Left hindlimb (tissue), 1 donor: Measurements from ENCODE around the gene ELMOD2.

Experiments used
- DNase-seq: peaks from one replicate; pipeline ENCODE4 v3.0.0-alpha.2; 2018

ELMOD2 gene

DNA sequence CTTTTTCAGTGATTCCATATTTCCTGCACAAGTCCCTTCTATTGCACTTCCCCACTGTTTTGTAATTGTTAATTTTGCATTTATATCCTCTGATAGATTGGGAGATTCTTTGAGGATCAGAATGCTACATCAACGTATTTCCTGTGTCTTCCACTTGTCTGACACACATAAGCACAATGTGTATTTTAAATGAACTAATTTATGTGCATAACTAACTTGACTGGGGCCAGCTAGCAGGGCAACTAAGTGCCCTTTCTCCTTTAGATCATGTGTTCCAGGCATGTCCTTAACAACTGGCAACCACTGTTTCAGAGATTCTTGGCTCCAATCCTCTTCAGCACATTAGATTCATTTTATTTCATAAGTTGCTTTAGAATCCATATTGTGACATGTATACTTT is 60.5 kb downstream of the ELMOD2 start:
- DNase-seq: no peak

DNA sequence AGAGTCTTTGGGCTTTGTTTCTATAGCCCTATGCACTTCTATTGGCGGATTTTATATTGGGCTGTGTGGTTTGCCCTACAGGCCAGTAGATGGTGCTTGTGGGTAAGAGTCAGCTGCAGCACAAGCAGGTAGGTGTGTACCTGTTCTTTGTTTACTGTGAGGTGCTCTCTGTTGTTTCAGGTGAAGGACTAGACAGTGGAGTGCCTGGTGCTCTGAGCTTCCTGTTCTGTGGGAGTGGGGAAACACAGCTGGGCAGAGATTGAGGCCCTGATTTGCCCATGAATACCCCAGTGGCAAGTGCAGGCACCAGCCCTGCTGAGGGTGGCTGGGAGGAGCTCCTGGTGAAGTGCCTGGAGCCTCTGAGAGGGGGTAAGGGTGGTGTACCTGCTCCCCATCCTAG is 71.1 kb downstream of the ELMOD2 start:
- no peak for DNase-seq

DNA sequence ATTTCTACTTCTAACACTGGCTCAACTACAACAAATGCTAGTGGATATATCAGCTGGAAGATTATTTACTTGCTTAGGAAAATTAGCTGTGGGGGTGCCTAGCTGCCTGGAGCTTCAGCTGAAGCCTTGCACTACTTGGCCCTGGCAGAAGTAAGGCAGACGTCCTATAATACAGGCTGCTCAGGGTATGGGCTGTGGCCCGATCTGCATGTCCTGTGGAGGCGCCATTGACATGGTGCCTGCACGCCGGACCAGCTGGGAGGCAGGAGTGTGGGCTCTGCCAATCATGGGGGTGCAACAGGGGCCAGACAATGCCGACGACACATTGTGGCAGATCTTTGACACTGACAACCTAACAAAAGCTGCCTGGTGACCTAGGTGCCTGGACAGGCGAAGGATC is 76.4 kb downstream of the ELMOD2 start:
- no peak for DNase-seq

DNA sequence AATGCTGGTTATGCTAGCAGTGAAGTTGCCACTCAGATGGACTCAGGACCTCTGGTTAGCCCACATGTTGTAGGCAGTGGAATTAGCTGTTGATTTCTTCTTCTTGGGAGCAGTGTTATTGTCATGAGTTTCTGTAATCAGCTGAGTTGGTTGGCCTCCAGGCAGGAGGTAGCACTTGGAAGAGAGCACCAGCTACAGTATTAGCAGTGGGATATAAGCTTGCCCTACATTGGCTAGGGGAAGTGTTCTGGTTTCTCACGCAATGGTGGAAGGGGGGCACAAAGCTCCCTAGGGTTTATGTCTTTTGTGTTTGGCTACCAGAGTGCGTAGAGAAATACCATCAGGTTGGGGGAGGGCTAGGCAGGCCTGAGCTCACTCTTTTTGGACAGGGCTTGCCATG is 78.7 kb downstream of the ELMOD2 start:
- DNase-seq: no peak

DNA sequence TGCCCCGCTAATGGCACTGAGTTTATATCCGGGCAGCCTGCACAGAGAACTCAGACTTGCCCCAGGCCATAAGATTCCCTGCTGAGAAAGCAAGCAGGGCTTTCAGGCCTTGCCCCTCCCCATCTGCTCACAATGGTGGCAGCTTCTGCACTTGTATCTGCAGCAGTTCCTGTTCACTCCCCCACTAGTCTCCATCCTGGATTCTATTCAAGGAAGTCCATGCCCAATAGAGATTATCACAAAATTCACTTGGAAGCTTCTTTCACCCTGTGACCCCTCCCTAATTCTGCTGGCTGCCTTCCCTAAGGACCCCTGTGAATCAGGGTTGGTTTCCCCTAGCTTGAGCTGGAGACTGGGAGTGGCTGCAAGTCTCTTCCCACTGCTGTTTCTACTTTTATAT is 79.3 kb downstream of the ELMOD2 start:
- DNase-seq: no peak
